HEK293T (cell line): Measurements from ENCODE around the gene RBM10.

Source experiments
- ARNT ChIP-seq: fragments of 450-650 bp; IDR thresholded peaks from 2 replicates; pipeline ENCODE4 v1.6.1; 2017; ENCODE audit warnings: mild to moderate bottlenecking
- FOXK2 ChIP-seq: fragments of 450-650 bp; IDR thresholded peaks from 2 replicates; pipeline ENCODE4 v1.6.1; 2016; ENCODE audit warnings: mild to moderate bottlenecking
- NFRKB ChIP-seq: fragments of 450-650 bp; IDR thresholded peaks from 2 replicates; pipeline ENCODE4 v1.6.1; 2016; ENCODE audit warnings: mild to moderate bottlenecking, moderate library complexity
- PKNOX1 ChIP-seq: fragments of 450-650 bp; IDR thresholded peaks from 2 replicates; pipeline ENCODE4 v1.6.1; 2016

- TF ChIP-seq FOXK2 (no peak), ARNT (no peak), PKNOX1 (no peak), NFRKB (no peak)
Measured at GRCh38 chrX:47224896-47225290, 79.9 kb downstream of the RBM10 start.
